Osteocyte (in vitro differentiated cells): ENCODE results near the gene AFTPH. TPM values are rescaled to one million over a fixed set of nuclear protein-coding genes. Genes with fewer than 3 reads are reported as not detected.

Source experiments
- DNase-seq: peaks from one replicate; pipeline ENCODE4 v3.0.0; 2021; ENCODE audit warnings: mixed read lengths; ENCODE audit not compliant: unreplicated experiment; ENCODE audit errors: extremely low spot score
- H3K27ac Mint-ChIP-seq: one replicate; pipeline ENCODE4 v1.8.0; 2021; ENCODE audit warnings: mild to moderate bottlenecking, mixed read lengths; ENCODE audit not compliant: unreplicated experiment
- H3K27me3 Mint-ChIP-seq: one replicate; pipeline ENCODE4 v1.8.0; 2021; ENCODE audit warnings: mixed read lengths; ENCODE audit not compliant: unreplicated experiment
- H3K36me3 Mint-ChIP-seq: one replicate; pipeline ENCODE4 v1.8.0; 2021; ENCODE audit warnings: mixed read lengths; ENCODE audit not compliant: unreplicated experiment
- H3K4me1 Mint-ChIP-seq: one replicate; pipeline ENCODE4 v1.8.0; 2021; ENCODE audit warnings: mixed read lengths; ENCODE audit not compliant: unreplicated experiment
- H3K4me3 Mint-ChIP-seq: one replicate; pipeline ENCODE4 v1.8.0; 2021; ENCODE audit warnings: mild to moderate bottlenecking, moderate library complexity, mixed read lengths; ENCODE audit not compliant: unreplicated experiment
- H3K9me3 Mint-ChIP-seq: one replicate; pipeline ENCODE4 v1.8.0; 2021; ENCODE audit warnings: mixed read lengths; ENCODE audit not compliant: unreplicated experiment
- CTCF ChIP-seq: fragments of 200-600 bp; sonication (generic); IDR thresholded peaks from 2 replicates; pipeline ENCODE4 v1.5.0; 2021; ENCODE audit warnings: antibody characterized with exemption, mild to moderate bottlenecking, moderate library complexity
- total RNA-seq: library from RNA; stranded (reverse); gene quantifications from 2 replicates; pipeline ENCODE4 v1.2.1, GENCODE V29; 2021

Gene AFTPH
- total RNA-seq, 1 donor from 2014 or later, result 15.5 TPM

- TF ChIP-seq CTCF, result peak; percentile 98
- H3K9me3 Mint-ChIP-seq, result no peaks in the 10 kb centered on the region
- no peak overlapping the region for H3K4me3 Mint-ChIP-seq
- H3K27ac Mint-ChIP-seq, result no peak overlapping the region
- H3K4me1 Mint-ChIP-seq, result peaks cover 16% of the 10 kb centered on the region
- peaks cover 23% of the 10 kb centered on the region for H3K27me3 Mint-ChIP-seq
- no peaks in the 10 kb centered on the region for H3K36me3 Mint-ChIP-seq
- peak; percentile 88 for DNase-seq
Observed at GRCh38 chr2:64488050-64488974, 35.8 kb upstream of the AFTPH start.

GRCh38 chr2:64489081-64489751, 34.9 kb upstream of the AFTPH start:
- peak; percentile 54 for DNase-seq
- no peak for TF ChIP-seq CTCF

GRCh38 chr2:64491426-64491825, 32.7 kb upstream of the AFTPH start:
- TF ChIP-seq CTCF, result no peak

More at GRCh38 chr2:64489081-64489751, 34.9 kb upstream of the AFTPH start:
- no peak overlapping the region for H3K4me3 Mint-ChIP-seq
- H3K4me1 Mint-ChIP-seq, result peaks cover 18% of the 10 kb centered on the region
- peaks cover 23% of the 10 kb centered on the region for H3K27me3 Mint-ChIP-seq
- H3K9me3 Mint-ChIP-seq, result no peaks in the 10 kb centered on the region
- H3K27ac Mint-ChIP-seq, result no peak overlapping the region
- no peaks in the 10 kb centered on the region for H3K36me3 Mint-ChIP-seq

GRCh38 chr2:64492272-64492671, 31.9 kb upstream of the AFTPH start:
- Mint-ChIP-seq H3K9me3 (no peaks in the 10 kb centered on the region), H3K4me3 (no peak overlapping the region), H3K36me3 (no peaks in the 10 kb centered on the region), H3K27me3 (peaks cover 3% of the 10 kb centered on the region), H3K4me1 (peaks cover 30% of the 10 kb centered on the region), H3K27ac (no peak overlapping the region)
- no peak for DNase-seq
- no peak for TF ChIP-seq CTCF

More at GRCh38 chr2:64491426-64491825, 32.7 kb upstream of the AFTPH start:
- H3K4me3 Mint-ChIP-seq, result no peak overlapping the region
- peak; percentile 10 for DNase-seq
- H3K27ac Mint-ChIP-seq, result no peak overlapping the region
- no peaks in the 10 kb centered on the region for H3K36me3 Mint-ChIP-seq
- peaks cover 11% of the 10 kb centered on the region for H3K27me3 Mint-ChIP-seq
- peaks cover 30% of the 10 kb centered on the region for H3K4me1 Mint-ChIP-seq
- no peaks in the 10 kb centered on the region for H3K9me3 Mint-ChIP-seq

GRCh38 chr2:64492821-64493220, 31.3 kb upstream of the AFTPH start:
- no peak overlapping the region for H3K4me3 Mint-ChIP-seq
- H3K27me3 Mint-ChIP-seq, result peaks cover 2% of the 10 kb centered on the region
- no peaks in the 10 kb centered on the region for H3K9me3 Mint-ChIP-seq
- H3K4me1 Mint-ChIP-seq, result peaks cover 30% of the 10 kb centered on the region
- no peak overlapping the region for H3K27ac Mint-ChIP-seq
- H3K36me3 Mint-ChIP-seq, result no peaks in the 10 kb centered on the region
- DNase-seq, result peak; percentile 13
- no peak for TF ChIP-seq CTCF
